Right lung (tissue), 5 donors: ENCODE measurements around the gene LDLRAD3. TPM values are rescaled to one million over a fixed set of nuclear protein-coding genes. Genes with fewer than 3 reads are reported as not detected.
"Not testable (repeated sequence)": the region's sequence is repeated elsewhere in the genome, so short reads cannot be mapped to it uniquely, and the experiment has no call there.

ENCODE experiments used
- DNase-seq, 2 donors: peaks; one replicate each; pipeline ENCODE4 v3.0.0-alpha.2; 2013
- polyA plus RNA-seq, 5 donors: library from polyadenylated mRNA; unstranded; fragments of 120-200 nt; gene quantifications; one replicate each; pipeline versions ENCODE4 v1.2.1 to v1.2.3, GENCODE V29; 2013; ENCODE audit warnings: inconsistent platforms in 1 of 5, low replicate concordance in 1 of 5; ENCODE audit not compliant: insufficient read length in 5 of 5, insufficient read depth in 1 of 5

Gene LDLRAD3
- polyA plus RNA-seq, 5 donors: 15.8 to 19.1 (median 16.6) TPM

- DNase-seq: not testable (repeated sequence)
Measured at GRCh38 chr11:36045945-36046344, 102.1 kb downstream of the LDLRAD3 start.

GRCh38 chr11:36046932-36047331 lies 103.1 kb downstream of the LDLRAD3 start:
- DNase-seq: no peak

- no peak for DNase-seq
Measured at GRCh38 chr11:36047344-36047743, 103.5 kb downstream of the LDLRAD3 start.

- DNase-seq: no peak
Measured at GRCh38 chr11:36048496-36049247, 104.8 kb downstream of the LDLRAD3 start.

GRCh38 chr11:36051235-36052144 lies 107.6 kb downstream of the LDLRAD3 start:
- DNase-seq: no peak

- DNase-seq: no peak
Measured at GRCh38 chr11:36053281-36053680, 109.4 kb downstream of the LDLRAD3 start.

- peak in 1 of 2 donors; percentile 41 for DNase-seq
Measured at GRCh38 chr11:36053862-36054261, 110.0 kb downstream of the LDLRAD3 start.

- DNase-seq: no peak
Measured at GRCh38 chr11:36054628-36055027, 110.8 kb downstream of the LDLRAD3 start.

- no peak for DNase-seq
Measured at GRCh38 chr11:36056160-36056751, 112.4 kb downstream of the LDLRAD3 start.

- no peak for DNase-seq
Measured at GRCh38 chr11:36057379-36058042, 113.6 kb downstream of the LDLRAD3 start.

- no peak for DNase-seq
Measured at GRCh38 chr11:36059660-36060059, 115.8 kb downstream of the LDLRAD3 start.

GRCh38 chr11:36060926-36061325 lies 117.1 kb downstream of the LDLRAD3 start:
- DNase-seq: no peak

- no peak for DNase-seq
Measured at GRCh38 chr11:36061471-36061870, 117.6 kb downstream of the LDLRAD3 start.

GRCh38 chr11:36062796-36063365 lies 119.0 kb downstream of the LDLRAD3 start:
- no peak for DNase-seq

- no peak for DNase-seq
Measured at GRCh38 chr11:36065436-36065835, 121.6 kb downstream of the LDLRAD3 start.

- no peak for DNase-seq
Measured at GRCh38 chr11:36066891-36067290, 123.0 kb downstream of the LDLRAD3 start.

- DNase-seq: no peak
Measured at GRCh38 chr11:36069576-36070212, 125.8 kb downstream of the LDLRAD3 start.

GRCh38 chr11:36070213-36070953 lies 126.5 kb downstream of the LDLRAD3 start:
- no peak for DNase-seq

- no peak for DNase-seq
Measured at GRCh38 chr11:36070954-36071330, 127.1 kb downstream of the LDLRAD3 start.

GRCh38 chr11:36071917-36072500 lies 128.1 kb downstream of the LDLRAD3 start:
- DNase-seq: no peak
